GM18526 (cell line): ENCODE measurements around the gene TMED4.

Experiments used
- POLR2A ChIP-seq: IDR thresholded peaks from 3 replicates; pipeline ENCODE4 v1.6.1; 2011; ENCODE audit not compliant: insufficient read length; ENCODE audit errors: extremely low read depth

Gene TMED4

DNA sequence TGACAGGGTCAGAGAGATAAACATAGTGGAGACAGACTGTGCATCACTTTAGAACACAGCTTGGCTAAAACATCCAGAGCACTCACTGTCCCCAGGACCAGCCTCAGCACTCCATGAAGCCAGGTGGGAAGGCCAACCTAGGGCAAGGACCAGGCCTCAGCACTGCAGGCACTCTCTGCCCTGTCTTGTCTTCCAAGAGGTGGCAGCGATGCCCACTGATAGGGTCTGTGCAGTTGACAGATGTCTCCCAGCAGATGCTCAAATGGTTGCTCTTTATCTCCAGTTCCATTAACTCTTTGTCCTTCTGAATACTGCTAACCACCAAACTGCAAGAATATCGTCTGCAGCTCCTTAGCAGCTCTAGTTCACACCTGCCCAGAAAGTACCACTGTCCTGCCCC is 17.4 kb downstream of the TMED4 start:
- TF ChIP-seq POLR2A, result no peak

DNA sequence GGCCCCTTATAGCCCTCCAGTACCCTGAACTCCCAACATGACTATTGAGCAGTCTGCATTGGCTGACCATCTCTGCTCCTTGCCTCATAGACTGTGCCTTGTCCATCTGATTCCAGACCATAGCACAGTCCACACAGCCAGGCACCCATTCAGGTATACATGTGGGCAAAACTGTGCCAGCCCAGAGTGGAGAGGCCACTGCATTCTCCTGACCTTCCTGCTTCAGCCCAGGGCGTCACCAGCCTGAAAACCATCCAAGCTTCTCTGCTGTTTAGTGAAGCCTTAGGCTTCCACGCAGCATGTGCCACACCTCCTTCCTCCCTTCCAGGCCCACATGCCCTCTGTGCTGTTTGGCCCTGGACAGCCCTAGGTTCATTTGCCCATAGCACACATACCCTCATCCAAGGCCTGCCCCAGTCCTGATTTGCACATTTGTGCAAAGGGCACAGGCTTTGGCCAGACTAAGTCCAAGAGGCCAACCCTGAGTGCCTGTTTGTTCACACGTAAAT is 18.8 kb downstream of the TMED4 start:
- TF ChIP-seq POLR2A, result no peak

DNA sequence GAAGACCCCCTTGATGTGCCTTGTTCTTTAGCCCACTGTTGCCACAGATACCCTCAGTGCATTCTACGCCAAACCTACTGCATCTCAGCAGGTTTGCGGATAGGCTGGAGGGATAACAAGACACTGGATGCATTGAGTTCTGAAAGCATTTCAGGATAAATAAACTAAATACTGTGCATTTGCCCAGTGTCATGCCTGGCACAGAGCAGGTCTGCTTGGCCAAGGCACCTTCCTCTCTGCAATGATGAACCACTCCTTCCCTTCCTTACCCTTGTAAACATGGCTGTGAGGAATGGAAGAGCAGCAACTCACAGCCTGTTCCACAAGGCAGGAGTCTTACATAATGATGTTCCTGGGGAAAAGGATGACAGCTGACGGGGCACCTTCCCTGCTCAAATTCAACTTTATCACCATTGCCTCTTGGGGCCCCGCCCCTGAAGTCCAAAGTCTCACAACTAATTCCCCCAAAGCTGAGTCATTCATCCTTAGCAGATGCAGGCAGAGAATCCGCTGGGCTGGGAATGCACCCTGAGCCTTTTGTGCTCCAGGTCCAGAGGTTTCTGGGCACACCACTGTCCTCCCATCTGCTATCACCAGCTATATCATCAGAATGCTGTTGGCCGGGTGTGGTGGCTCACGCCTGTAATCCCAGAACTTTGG is 19.9 kb downstream of the TMED4 start:
- TF ChIP-seq POLR2A, result no peak

DNA sequence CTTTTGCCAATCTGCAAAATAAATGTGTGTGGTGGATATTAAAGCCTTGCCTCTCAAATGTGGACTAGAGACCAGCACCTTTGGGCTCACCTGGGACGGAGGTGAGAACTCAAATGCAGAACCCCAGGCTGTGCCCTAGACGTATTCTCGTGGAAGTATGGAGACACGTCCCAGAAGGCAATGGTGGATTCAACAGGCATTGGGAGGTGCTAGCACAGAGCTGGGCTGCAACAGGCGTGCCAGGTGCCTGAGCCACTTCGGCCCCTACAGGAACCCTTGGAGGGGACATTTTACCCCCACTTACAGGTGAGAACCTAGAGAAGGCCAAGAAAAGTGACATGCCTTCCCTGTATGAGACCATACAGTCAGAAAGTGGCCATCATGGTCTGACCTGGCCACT is 20.6 kb downstream of the TMED4 start:
- TF ChIP-seq POLR2A, result no peak

DNA sequence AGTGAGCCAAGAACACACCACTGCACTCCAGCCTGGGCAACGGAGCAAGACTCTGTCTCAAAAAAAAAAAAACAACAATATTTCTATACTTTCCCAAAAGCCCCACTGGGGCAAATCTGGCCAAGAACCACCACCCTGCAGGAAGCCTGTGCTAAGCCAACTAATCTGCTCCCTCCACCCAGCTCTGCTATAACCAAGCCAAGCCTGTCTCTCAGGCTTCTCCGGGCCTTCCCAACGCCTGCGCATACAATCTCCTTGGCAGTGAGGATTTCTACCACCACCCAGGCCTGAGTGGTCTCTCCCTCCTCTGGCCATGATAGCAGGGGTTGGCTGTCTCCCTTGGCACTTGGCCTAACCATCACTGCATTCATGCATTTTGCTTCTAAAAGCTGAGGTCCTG is 22.5 kb downstream of the TMED4 start:
- no peak for TF ChIP-seq POLR2A

DNA sequence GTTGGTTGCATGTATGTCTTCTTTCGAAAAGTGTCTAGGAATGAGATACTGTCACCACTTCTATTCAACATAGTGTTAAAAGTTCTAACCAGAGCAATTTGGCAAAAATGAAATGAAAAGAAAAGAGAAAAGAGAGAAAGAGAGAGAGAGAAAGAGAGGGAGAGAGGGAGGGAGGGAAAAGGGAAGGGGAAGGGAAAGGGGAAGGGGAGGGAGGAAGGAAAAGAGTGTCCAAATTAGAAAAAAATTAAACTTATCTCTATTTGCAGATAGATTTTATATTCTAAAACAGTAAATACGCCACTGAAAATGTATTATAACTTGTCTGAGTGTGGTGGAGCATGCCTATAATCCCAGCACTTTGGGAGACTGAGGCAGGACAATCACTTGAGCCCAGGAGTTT is 24.5 kb downstream of the TMED4 start:
- no peak for TF ChIP-seq POLR2A

DNA sequence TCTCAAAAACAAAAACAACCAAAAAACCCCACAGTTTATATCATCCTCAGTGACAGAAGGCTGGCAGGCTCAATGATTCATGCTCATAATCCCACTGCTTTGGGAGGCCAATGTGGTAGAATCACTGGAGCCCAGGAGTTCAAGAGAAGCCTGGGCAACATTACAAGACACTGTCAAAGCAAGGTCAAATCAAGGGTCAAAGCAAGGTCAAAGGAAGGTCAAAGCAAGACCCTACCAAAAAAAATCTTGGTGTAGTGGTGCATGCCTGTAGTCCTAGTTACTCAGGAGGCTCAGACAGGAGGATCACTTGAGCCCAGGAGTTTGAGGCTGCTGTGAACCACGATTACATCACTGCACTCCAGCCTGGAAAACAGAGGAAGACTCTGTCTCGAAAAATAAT is 26.7 kb downstream of the TMED4 start:
- TF ChIP-seq POLR2A, result no peak

DNA sequence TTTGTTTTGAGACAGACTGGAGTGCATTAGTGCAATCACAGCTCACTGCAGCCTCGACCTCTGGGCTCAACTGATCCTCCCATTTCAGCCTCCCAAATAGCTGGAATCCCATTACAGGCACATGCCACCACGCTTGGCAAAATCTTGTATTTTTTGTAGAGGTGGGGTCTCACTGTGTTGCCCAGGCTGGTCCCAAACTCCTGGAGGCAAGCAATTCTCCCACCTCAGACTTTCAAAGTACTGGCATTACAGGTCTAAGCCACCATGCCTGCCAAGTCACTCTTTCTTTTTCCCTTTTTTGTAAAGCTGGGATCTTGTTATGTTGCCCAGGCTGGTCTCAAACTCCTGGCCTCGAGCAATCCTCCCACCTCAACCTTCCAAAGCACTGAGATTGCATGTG is 32.6 kb downstream of the TMED4 start:
- TF ChIP-seq POLR2A, result no peak

DNA sequence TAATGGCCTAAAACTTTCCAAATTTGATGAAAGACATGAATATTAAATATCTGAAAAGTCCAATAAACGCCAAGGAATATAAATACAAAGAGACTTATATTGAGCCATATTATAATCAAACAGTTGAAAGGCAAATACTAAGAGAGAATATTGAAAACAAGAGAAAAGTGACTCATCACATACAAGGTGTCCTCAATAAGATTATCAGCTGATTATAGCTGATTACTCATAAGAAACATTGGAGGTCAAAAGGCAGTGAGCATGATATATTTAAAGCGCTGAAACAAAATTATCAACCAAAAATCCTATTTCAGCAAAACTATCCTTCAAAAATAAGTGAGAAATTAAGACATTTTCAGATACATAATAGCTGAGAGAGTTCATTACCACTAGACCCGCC is 33.1 kb downstream of the TMED4 start:
- TF ChIP-seq POLR2A, result no peak

DNA sequence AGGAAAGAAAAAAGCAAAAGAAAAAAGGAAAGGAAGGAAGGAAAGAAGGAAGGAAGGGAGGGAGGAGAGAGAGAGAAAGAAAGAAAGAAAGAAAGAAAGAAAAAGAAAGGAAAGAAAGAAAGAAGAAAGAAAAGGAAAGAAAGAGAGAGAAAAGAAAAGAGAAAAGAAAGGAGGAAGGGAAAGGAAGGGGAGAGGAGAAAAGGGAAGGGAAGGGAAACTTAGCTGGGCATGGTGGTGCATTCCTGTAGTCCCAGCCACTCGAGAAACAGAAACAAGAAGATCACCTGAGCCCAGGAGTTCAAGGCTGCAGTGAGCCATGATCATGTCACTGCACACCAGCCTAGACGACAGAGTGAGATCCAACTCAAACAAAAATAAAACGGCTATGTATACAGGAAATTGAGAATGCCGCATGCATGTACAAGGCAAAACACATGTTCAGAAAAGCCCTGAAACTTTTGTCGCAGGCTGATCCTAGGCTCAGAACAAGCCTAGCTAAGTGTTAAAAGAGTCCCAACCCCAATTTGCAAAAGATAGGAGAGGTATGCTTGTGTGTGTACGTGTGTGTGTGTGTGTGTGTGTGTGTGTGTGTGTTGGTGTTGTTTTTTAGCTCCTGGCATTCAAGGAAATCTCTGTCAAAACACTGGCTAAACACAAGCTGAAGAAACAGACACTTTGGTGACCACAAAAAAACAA is 34.3 kb downstream of the TMED4 start:
- TF ChIP-seq POLR2A, result no peak

DNA sequence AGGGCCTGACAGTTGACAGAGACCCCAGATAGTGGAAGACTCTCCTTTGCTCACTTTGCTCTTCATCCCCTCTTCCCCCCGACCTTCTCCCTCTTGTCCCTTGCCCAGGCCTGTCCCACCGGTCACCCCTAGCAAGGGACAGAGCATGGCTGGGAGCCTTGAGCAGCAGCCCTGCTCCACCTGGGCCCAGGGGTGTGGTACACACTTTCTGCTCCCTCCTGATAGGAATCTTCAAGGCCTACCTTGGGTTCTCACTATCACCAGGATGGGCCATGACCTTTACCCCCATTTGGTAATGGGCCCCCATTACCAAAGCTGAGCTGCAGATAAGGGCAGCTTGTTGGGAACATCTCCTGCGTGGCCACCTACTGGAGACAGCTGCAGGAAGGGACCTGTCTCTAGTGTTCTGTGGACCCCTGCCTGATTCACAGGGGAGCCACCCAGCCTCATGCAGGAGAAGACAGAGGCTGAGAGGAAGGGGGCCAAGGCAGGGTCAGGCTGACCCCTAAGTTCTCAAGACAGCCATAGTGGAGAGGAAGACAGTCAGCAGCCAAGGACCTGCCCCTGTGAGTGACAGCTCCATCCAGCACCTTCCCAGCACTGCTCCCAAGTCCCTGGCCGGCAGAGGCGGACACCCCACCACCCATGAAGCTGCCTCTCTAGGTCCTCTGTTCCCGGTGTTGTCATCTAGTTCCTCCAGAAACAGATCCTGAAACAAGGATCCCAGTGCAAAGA is 40.0 kb downstream of the TMED4 start:
- TF ChIP-seq POLR2A, result no peak

DNA sequence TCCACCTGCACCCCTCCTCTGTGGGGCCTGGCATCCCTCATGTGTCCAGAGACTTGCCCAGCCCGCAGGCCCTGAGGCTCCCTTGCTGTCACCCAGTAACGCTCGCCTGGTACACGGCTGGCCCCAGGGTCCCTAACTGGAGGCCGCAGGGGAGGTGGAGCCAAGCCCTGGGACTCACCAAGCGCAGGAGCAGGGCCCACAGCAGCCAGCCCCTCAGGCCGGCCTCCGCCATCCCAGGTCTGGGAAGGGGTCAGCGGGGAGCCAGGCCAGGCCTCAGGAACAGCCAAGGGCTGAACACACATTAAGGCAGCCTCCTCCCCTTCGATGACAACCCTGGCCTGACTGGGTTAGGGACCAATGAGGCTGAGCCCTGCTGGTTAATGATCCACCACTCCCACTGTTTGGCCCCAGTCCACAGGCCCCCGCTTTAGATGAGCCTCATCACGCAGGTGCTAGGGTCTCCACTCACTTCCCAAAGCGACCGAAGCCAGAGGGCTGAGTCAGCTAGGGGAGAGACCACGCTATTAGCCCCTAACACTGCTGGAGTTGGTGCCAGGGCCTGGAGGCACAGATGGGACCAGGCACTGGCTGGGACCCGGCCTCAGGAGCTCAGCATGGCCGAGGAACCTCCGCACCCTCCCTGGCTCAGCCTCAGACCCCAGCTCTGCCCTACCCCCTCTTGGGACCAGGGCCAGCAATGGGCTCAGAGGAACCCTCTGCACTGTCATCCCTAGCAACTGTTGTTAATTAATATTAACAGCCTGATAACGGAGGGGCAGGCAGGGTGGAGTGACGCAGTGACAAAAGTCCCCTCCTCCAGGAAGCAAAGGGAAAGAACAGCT is 40.8 kb downstream of the TMED4 start, which contains the start of gene NPC1L1:
TSS of gene NPC1L1 (minus strand) at position 303 of the 842 bp plus-strand sequence. CDS start at position 232, 71 bp downstream.
- no peak for TF ChIP-seq POLR2A

DNA sequence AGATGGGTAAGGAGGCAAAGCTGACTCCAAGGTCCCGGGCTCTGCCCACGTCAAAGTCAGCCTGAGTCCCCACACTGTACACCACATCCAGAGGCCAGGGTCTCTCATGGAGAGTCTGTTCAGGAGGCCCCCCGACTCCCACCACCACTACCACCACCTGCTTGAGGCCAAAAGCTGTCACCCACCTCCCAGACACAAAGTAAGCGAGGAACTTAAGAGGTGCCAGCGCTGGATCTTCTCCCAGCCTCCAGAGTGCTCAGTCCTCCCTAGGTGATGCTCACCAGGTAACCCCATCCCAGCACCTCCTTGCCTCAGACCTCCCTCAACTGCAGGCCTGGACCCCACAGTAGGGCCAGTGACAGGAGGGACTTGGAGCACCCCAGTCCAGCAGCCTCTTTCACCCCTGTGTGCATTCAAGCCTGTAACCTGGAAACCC is 41.4 kb downstream of the TMED4 start:
- TF ChIP-seq POLR2A, result no peak

DNA sequence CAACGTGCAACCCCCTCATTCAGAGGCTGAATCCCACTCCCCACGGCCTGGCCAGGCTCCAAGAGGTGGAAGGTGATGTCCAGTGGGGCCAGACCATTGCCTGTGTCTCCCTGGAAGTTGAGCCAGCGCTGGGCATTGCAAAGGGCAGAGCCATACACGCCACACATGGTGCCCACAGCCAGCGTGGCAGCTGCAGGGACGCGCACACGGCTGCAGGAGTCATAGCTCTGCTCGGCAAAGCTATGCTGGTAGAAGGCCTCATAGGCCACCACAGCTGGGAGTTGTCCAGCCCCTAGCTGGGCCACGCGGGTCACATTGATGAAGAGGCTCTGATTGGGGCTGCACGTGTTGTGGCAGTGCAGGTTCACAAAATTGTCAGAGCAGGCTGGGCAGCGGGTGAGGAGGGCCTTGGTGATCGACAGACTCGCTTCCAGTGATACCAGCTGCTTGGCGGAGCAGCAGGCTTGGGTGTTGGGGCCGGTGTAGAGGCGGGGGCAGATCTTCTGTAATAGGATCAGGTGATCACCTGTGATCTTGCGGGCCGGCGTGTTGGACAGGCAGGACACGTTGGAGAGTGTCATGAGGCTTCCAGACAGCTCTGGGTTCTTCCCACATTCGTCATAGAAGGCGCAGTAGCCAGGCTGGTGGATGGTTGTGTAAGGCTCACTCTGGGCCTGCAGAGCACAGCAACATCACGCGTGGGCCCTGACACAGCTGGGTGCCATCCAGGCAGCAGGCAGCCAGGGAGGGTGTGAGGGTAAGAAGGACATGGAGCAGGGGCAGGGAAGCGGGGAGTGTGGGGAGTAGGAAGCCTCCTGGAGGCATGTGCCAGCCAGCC is 42.1 kb downstream of the TMED4 start:
- TF ChIP-seq POLR2A, result no peak
